K562 (cell line): ENCODE measurements around the gene SLC8A1. TPM values are rescaled to one million over a fixed set of nuclear protein-coding genes. Genes with fewer than 3 reads are reported as not detected.

ENCODE experiments used
- ATAC-seq: fragments of 200-7000 bp; cut with Tn5 transposase; 3 replicates; pipeline ENCODE4 v1.9.1; 2020; ENCODE audit warnings: moderate library complexity
- BruUV-seq: library from RNA; stranded (reverse); fragments of 400-500 nt; replicated peaks from 2 replicates; lab custom pipeline; 2021; lab: Mats Ljungman, UMichigan
- CTCF ChIA-PET: fragments of 300-600 bp; formaldehyde crosslinking; extraction: SDS; loops from one replicate; lab custom pipeline; 2021; ENCODE audit warnings: low intra/inter-chr PET ratio; lab: Yijun Ruan, JAX
- POLR2A ChIA-PET: fragments of 300-600, 350-650 bp; sonication (Branson Sonifier 250); formaldehyde crosslinking; extraction: SDS; loops from one replicate; lab custom pipeline; 2021; ENCODE audit warnings: antibody characterized with exemption, inconsistent platforms; lab: Yijun Ruan, JAX
- DNase-seq, 4 experiments: peaks; one replicate each; pipeline versions ENCODE4 v3.0.0 to v3.0.0-alpha.2; 2011 to 2018; ENCODE audit warnings: low spot score in 3 of 4, mixed read lengths in 3 of 4; ENCODE audit errors: extremely low read depth in 1 of 4
- FAIRE-seq: peaks from 2 replicates; lab custom pipeline; 2011; peaks lifted over from hg19 to GRCh38; lab: Jason Lieb, UNC
- H2AFZ ChIP-seq: 2 replicates; pipeline ENCODE4 v1.6.0; 2011; ENCODE audit warnings: low read depth, low read length, control low read depth, inconsistent platforms
- H3K27ac ChIP-seq: fragments of 200-600 bp; 3 replicates; pipeline ENCODE4 v1.8.0; 2011; ENCODE audit warnings: low read depth, mild to moderate bottlenecking, control low read depth, inconsistent platforms, low read length, moderate library complexity, mixed read lengths; ENCODE audit errors: extremely low read depth
- H3K27me3 ChIP-seq, 2 experiments: fragments of 300-600 bp in 1 of 2; 2 replicates in 1 of 2; 3 replicates in 1 of 2; pipeline versions ENCODE4 v1.6.0 to v1.8.0; 2011; ENCODE audit warnings: inconsistent platforms in 2 of 2, low read length in 2 of 2, mild to moderate bottlenecking in 1 of 2, mixed read lengths in 1 of 2, moderate library complexity in 1 of 2; ENCODE audit not compliant: control insufficient read depth in 2 of 2, insufficient read depth in 2 of 2
- H3K36me3 ChIP-seq: fragments of 300-600 bp; 3 replicates; pipeline ENCODE4 v1.8.0; 2011; ENCODE audit warnings: mild to moderate bottlenecking, low read length, inconsistent platforms; ENCODE audit not compliant: control insufficient read depth, insufficient read depth
- H3K4me1 ChIP-seq, 2 experiments: fragments of 200-600 bp in 1 of 2; replicated peaks in 1 of 2; 2 replicates in 1 of 2; 3 replicates in 1 of 2; pipeline versions ENCODE4 v1.5.1 to v1.8.0; 2011; ENCODE audit warnings: inconsistent platforms in 2 of 2, low read length in 2 of 2, mild to moderate bottlenecking in 1 of 2, mixed read lengths in 1 of 2, moderate library complexity in 1 of 2; ENCODE audit not compliant: control insufficient read depth in 2 of 2, insufficient read depth in 2 of 2
- H3K4me2 ChIP-seq: 2 replicates; pipeline ENCODE4 v1.6.1; 2011; ENCODE audit warnings: low read length, control low read depth, inconsistent platforms, mixed read lengths; ENCODE audit not compliant: insufficient read depth
- H3K4me3 ChIP-seq: fragments of 200-600 bp; sonication (generic), shearing (Covaris generic); 2 replicates; pipeline ENCODE4 v1.5.1; 2016; ENCODE audit warnings: control low read depth, inconsistent platforms
- H3K79me2 ChIP-seq: fragments of 200-600 bp; 3 replicates; pipeline ENCODE4 v1.8.0; 2011; ENCODE audit warnings: low read length, inconsistent platforms; ENCODE audit not compliant: control insufficient read depth, insufficient read depth
- H3K9ac ChIP-seq, 2 experiments: 2 replicates each; pipeline versions ENCODE4 v1.6.0 to v1.6.1; 2011; ENCODE audit warnings: low read depth in 2 of 2, low read length in 2 of 2, control low read depth in 1 of 2, inconsistent platforms in 1 of 2, mild to moderate bottlenecking in 1 of 2, mixed read lengths in 1 of 2; ENCODE audit not compliant: insufficient read depth in 1 of 2
- H3K9me1 ChIP-seq: one replicate; pipeline ENCODE4 v1.6.0; 2011; ENCODE audit warnings: inconsistent platforms, mild to moderate bottlenecking, low read length, moderate library complexity; ENCODE audit not compliant: control insufficient read depth, insufficient read depth
- H3K9me3 ChIP-seq: replicated peaks from 2 replicates; pipeline ENCODE4 v1.5.1; 2011; ENCODE audit warnings: low read depth, low read length, inconsistent platforms; ENCODE audit not compliant: control insufficient read depth, insufficient read depth
- H4K20me1 ChIP-seq: replicated peaks from 2 replicates; pipeline ENCODE4 v1.6.1; 2011; ENCODE audit warnings: low read length, inconsistent platforms, mixed read lengths; ENCODE audit not compliant: control insufficient read depth, insufficient read depth
- CBFA2T2 ChIP-seq: fragments of 450-650 bp; conservative IDR thresholded peaks from 2 replicates; pipeline ENCODE4 v1.6.1; 2017; ENCODE audit warnings: mild to moderate bottlenecking
- GTF2A2 ChIP-seq: IDR thresholded peaks from 2 replicates; pipeline ENCODE4 v1.6.1; 2016; ENCODE audit warnings: mild to moderate bottlenecking, missing genetic modification characterization, missing compliant biosample characterization
- HMGXB4 ChIP-seq: sonication (generic); formaldehyde crosslinking; IDR thresholded peaks from 2 replicates; pipeline ENCODE4 v1.8.1; 2023; ENCODE audit warnings: mild to moderate bottlenecking, missing genetic modification reagents
- IRF1 ChIP-seq: sonication (generic); formaldehyde crosslinking; IDR thresholded peaks from 2 replicates; pipeline ENCODE4 v1.8.0; 2022; ENCODE audit warnings: missing genetic modification reagents, mild to moderate bottlenecking, borderline replicate concordance
- MAFK ChIP-seq: IDR thresholded peaks from 2 replicates; pipeline ENCODE4 v1.6.1; 2011; ENCODE audit warnings: low read length, improper control_type of control experiment
- PBX2 ChIP-seq, 2 experiments: IDR thresholded peaks in 1 of 2; conservative IDR thresholded peaks in 1 of 2; 2 replicates each; pipeline ENCODE4 v1.6.1; 2016; ENCODE audit warnings: low read depth in 2 of 2, mild to moderate bottlenecking in 1 of 2, missing compliant biosample characterization in 1 of 2, missing genetic modification characterization in 1 of 2, moderate library complexity in 1 of 2
- PRMT5 ChIP-seq: sonication (generic); formaldehyde crosslinking; IDR thresholded peaks from 2 replicates; pipeline ENCODE4 v1.5.0; 2020; ENCODE audit warnings: missing genetic modification reagents
- SAP30 ChIP-seq: fragments of 200-600 bp; sonication (generic); IDR thresholded peaks from 2 replicates; pipeline ENCODE4 v1.6.1; 2012; ENCODE audit warnings: borderline replicate concordance, low read depth, mild to moderate bottlenecking, moderate library complexity, low read length, control low read depth, inconsistent platforms; ENCODE audit not compliant: insufficient read depth, poor library complexity, severe bottlenecking
- TRIM24 ChIP-seq, 2 experiments: fragments of 450-650 bp; IDR thresholded peaks; 2 replicates each; pipeline ENCODE4 v1.6.1; 2016
- ZBTB34 ChIP-seq: fragments of 250-450 bp; sonication (Bioruptor Pico); IDR thresholded peaks from 2 replicates; pipeline ENCODE4 v1.8.0; 2021; ENCODE audit warnings: mild to moderate bottlenecking, moderate library complexity
- ZNF282 ChIP-seq: sonication (generic); formaldehyde crosslinking; IDR thresholded peaks from 2 replicates; pipeline ENCODE4 v1.8.1; 2023; ENCODE audit warnings: missing genetic modification reagents
- ZNF76 ChIP-seq: fragments of 250-450 bp; sonication (Bioruptor Pico); IDR thresholded peaks from 2 replicates; pipeline ENCODE4 v1.4.0; 2020; ENCODE audit warnings: mild to moderate bottlenecking, moderate library complexity, borderline replicate concordance
- WGBS: fragments of 100-300 bp; shearing (Covaris generic); methylation state at CpG from one replicate; pipeline ENCODE4 v1.1.6; 2016; ENCODE audit warnings: low coverage, mixed read lengths; ENCODE audit not compliant: insufficient coverage; ENCODE audit errors: missing lambda C conversion rate; 5-methylcytosine and 5-hydroxymethylcytosine counted together
- in situ Hi-C: fragments of 300-500 bp; cut with MboI; formaldehyde crosslinking; loops from 4 replicates; pipeline ENCODE4 v1.15.0; 2018; ENCODE audit warnings: inconsistent platforms, mixed read lengths
- intact Hi-C: fragments of 100-400 bp; cut with micrococcal nuclease; formaldehyde crosslinking; loops from 2 replicates; pipeline ENCODE4 v1.14.2; 2022
- polyA plus RNA-seq, 8 experiments: library from polyadenylated mRNA; depleted of rRNA in 4 of 8; stranded (reverse) in 5 of 8; unstranded in 3 of 8; fragments of >200 nt; fragmentation: Nextera tagmentation in 2 of 8; fragmentation: Illumina TruSeq in 1 of 8; extraction: Ambion mirVana in 2 of 8; extraction: Trizol in 1 of 8; gene quantifications; 2 replicates each; pipeline versions ENCODE4 v1.2.1 to v1.2.3, GENCODE V29; 2011 to 2014; ENCODE audit warnings: inconsistent platforms in 1 of 8, missing spikeins in 1 of 8
- total RNA-seq, 7 experiments: library from RNA; depleted of rRNA in 6 of 7; stranded (reverse); fragments of >200 nt in 6 of 7; fragmentation: Illumina TruSeq in 2 of 7; extraction: Trizol in 2 of 7; gene quantifications; 2 replicates each; pipeline versions ENCODE4 v1.2.1 to v1.2.3, GENCODE V29; 2011 to 2021; ENCODE audit warnings: low replicate concordance in 1 of 7

Gene SLC8A1
- total and polyA plus RNA-seq, 9 of the 15 experiments (the other 6 are each of a cell fraction or from before 2014, with no cell fraction given), result not detected

GRCh38 chr2:40406485-40407289 lies 45.2 kb downstream of the SLC8A1 start:
- H3K4me3 ChIP-seq, result no peak overlapping the region
- no peaks in the 10 kb centered on the region for H3K79me2 ChIP-seq
- ATAC-seq, result no peak
- no peak overlapping the region for H3K9ac ChIP-seq
- no peak overlapping the region for H3K27ac ChIP-seq
- no peak overlapping the region for H3K4me2 ChIP-seq
- H3K9me3 ChIP-seq, result no peaks in the 10 kb centered on the region
- 0% methylated on average over 8 of the region's 8 CpGs for WGBS
- intact Hi-C loops (no loop called here), in situ Hi-C loops (no loop called here)
- BruUV-seq, result no TSS peak
- H3K36me3 ChIP-seq, result no peaks in the 10 kb centered on the region
- H3K4me1 ChIP-seq, result no peaks in the 10 kb centered on the region
- H3K27me3 ChIP-seq, result no peaks in the 10 kb centered on the region
- no peak overlapping the region for H2AFZ ChIP-seq
- FAIRE-seq, result no peak
- H3K9me1 ChIP-seq, result no peaks in the 10 kb centered on the region
- ChIA-PET POLR2A (no interaction called here), CTCF (interaction anchor here (0.7 kb wide), 1 partner anchor 80 kb away, joined by 3 read pairs; no protein-coding TSS in a partner anchor)
- H4K20me1 ChIP-seq, result no peaks in the 10 kb centered on the region
- no peak for DNase-seq
- TF ChIP-seq CBFA2T2 (no peak), ZBTB34 (CRISPR knock-in tag) (no peak), PRMT5 (no peak), HMGXB4 (no peak), PBX2 (CRISPR knock-in tag; IDR thresholded peaks at IDR 0.05; ENCODE audit: low read depth) (no peak), PBX2 (tag; conservative IDR thresholded peaks at IDR 0.05; ENCODE audit: low read depth) (no peak), GTF2A2 (tag) (no peak), MAFK (no peak), IRF1 (CRISPR knock-in tag) (no peak), ZNF76 (no peak), SAP30 (no peak), ZNF282 (CRISPR knock-in tag) (no peak), TRIM24 (IDR thresholded peaks at IDR 0.05) (no peak)
